GM10266 (cell line): ENCODE measurements around the gene DDX56.

Source experiments
- DNase-seq: peaks from one replicate; pipeline ENCODE4 v3.0.0; 2012; ENCODE audit errors: extremely low spot score
- CTCF ChIP-seq: IDR thresholded peaks from 2 replicates; pipeline ENCODE4 v1.5.1; 2012; ENCODE audit warnings: mild to moderate bottlenecking, low read depth; ENCODE audit not compliant: control insufficient read depth, insufficient read depth; ENCODE audit errors: missing control alignments

DDX56 gene

DNA sequence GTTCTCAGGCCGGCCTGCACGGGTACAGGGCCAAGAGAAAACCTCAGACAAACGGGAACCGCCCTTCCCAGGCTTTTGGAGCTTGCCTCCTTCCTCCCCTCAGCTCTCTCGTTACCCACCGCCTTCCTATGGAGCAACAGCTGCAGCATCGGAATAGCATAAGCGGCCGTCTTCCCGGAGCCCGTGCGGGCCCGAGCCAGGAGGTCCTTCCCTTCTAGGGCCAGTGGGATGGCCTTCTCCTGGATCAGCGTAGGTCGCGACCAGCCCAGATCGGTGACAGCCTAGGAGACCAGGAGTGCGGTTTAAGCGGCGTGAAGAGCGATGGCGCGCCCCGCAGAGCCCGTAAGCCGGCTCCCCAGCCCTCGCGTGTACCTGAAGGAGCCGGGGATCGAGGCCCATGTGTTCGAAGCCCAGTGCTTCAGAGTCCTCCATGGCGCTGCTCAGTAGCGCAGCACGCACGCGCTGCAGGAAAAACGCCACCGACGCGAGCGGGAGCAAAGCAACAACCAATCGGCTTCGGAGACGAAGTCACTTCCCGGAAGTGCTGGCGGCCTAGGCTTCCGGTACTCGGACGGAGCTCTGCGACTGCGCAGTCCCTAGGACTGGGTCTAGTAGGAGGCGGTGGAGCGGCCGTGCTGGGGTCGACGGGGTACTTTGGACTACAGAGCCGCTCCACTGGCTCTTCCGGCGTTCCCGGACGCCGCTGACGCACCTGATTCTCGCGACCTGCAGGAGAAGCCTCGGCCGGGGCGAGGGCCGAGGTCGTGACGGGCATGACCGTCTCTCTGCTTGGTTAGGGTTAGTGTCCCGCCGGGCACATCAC lies at the start of gene DDX56:
Gene DDX56, minus strand, starts transcription at position 445 of the 823 bp plus-strand sequence. Its CDS starts 13 bp downstream, at position 432.
- no peak for TF ChIP-seq CTCF
- peak; percentile 91 for DNase-seq

DNA sequence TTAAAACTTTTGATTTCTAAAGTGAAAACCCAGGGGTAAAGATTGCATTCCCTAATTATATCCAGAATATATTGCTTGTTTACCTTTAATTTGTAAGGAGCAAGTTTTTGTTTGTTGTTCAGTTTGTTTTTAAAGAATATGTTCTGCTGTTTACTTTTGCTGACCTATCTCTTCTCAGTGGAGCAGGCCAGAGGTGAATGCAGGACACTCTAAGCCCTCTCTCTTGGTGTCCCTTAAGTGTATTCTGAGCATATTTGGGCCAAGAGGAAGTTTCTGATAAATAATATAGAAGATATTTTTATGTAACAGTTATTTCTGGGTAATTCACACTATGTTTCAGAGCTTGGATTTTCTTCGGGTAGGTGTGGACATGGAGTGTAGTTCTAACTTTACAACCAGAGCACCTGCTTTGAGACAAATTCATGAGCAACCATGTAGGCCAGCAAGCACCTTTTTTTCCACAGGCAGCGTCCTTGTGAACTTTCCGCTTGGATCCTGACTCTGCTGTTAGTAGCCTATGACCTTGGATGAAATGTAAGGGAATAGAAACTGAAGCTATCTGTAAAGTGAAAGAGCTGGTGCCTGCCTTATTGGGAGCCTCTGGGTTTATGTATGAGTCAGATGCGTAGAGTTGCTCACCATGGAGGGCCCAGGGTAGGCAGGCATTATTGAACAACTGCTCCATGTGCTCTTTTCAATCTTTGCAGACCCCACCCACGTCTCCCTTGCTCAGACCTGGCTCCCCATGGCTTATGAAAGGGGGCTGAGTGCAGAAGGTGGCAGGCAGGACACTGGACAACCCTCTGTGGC lies 48.8 kb upstream of the DDX56 start:
- DNase-seq = peak; percentile 50
- no peak for TF ChIP-seq CTCF

DNA sequence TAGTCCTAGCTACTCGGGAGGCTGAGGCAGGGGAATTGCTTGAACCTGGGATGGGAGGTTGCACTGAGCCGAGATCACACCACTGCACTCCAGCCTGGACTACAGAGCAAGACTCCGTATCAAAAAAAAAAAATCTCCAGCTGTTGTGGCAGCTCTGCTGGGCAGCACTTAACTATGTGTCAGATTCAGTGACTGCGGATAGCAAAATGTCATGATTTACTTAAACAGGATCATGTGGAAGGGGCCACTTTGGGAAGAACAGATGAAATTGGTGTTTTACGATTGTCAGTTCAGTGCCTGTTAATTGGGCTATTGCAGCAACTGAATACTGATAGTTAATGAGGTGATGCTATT lies 48.0 kb upstream of the DDX56 start:
- no peak for DNase-seq
- TF ChIP-seq CTCF = no peak

DNA sequence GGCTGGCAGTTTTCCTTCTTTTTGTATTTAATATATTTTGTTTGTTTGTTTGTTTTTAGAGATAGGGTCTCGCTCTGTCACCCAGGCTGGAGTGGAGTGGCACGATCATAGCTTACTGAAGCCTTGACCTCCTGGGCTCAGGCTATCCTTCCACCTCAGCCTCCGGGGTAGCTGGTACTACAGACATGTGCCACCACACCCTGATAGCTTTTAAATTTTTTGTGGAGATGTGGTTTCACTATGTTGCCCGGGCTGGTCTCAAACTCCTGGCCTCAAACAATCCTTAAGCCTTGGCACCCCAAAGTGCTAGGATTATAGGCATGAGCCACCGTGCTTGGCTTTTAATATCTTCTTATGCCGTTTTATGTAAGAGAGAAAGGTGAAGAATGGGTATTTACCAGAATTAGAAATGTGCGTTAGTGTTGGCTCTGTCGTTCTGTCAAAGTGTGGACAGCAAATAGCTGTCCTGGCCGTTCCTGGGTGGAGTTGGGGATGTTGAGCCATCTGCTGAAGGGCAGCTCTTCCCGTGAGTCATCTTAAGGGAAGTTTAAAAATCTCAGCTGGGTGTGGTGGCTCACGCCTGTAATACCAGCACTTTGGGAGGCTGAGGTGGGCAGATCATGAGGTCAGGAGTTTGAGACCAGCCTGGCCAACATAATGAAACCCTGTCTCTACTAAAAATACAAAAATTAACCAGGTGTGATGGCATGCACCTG lies 47.5 kb upstream of the DDX56 start:
- TF ChIP-seq CTCF = no peak
- DNase-seq = no peak

- no peak for TF ChIP-seq CTCF
Observed at GRCh38 chr7:44618753-44619152, 45.0 kb upstream of the DDX56 start.

DNA sequence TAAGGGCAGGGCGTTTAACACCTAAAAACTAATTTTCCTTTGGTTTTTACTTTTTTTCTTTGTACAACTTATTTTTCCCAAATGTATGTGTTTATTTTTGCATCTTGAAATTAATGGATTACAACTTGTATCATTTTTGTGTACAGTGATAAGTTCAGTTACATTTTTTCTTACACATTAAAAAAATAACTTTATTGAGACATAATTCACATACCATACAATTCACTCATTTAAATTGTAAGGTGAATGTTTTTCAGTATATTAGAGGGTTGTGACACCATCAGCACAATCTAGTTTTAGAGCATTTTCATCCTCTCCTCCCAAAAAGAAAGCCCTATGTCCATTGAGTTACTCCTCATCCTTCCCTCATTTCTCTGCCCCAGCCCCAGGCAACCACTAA lies 44.3 kb upstream of the DDX56 start:
- no peak for DNase-seq
- no peak for TF ChIP-seq CTCF

More at GRCh38 chr7:44618753-44619152, 45.0 kb upstream of the DDX56 start:
- no peak for DNase-seq
